ENCODE results near the gene CHCHD5.

DNA sequence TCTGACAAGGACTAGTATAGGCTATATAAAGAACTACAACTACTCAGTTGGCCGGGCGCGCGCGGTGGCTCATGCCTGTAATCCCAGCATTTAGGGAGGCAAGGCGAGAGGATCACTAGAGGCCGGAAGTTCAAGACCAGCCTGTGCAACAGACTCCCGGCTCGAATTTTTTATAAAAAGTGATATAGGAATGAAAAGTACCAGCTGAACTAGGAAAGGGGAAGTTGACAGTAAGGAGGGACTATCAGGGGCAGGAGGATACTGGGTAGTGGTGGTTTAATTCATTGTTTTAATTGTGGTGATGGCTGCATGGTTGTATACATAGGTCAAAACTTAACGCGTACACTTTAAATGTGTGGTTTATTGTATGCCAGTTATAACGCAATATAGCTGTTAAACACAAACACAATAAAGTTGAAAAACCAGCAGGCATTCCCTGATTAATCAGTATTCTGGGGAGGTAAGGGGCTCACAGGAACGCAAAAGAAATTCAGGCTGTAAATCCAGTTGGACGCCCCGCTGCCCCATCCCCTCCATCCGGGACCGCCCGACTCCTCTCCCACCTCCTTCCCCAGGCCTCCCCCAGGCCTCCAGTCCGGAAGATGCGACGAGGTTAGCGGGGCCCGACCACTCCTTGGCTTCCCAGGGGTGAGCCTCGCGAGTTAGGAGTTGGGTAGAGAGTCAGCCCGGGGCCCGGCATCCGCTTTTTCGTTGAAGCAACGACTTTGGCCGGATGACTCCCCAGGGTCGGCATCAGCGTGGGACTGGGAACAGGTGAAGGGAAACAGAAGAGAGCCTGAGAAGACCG, 42.9 kb upstream of the CHCHD5 start:
- TF ChIP-seq, protein P1, sequence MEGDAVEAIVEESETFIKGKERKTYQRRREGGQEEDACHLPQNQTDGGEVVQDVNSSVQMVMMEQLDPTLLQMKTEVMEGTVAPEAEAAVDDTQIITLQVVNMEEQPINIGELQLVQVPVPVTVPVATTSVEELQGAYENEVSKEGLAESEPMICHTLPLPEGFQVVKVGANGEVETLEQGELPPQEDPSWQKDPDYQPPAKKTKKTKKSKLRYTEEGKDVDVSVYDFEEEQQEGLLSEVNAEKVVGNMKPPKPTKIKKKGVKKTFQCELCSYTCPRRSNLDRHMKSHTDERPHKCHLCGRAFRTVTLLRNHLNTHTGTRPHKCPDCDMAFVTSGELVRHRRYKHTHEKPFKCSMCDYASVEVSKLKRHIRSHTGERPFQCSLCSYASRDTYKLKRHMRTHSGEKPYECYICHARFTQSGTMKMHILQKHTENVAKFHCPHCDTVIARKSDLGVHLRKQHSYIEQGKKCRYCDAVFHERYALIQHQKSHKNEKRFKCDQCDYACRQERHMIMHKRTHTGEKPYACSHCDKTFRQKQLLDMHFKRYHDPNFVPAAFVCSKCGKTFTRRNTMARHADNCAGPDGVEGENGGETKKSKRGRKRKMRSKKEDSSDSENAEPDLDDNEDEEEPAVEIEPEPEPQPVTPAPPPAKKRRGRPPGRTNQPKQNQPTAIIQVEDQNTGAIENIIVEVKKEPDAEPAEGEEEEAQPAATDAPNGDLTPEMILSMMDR (conservative IDR thresholded peaks at IDR 0.05; ENCODE audit: low read depth, low read length): no peak
- TF ChIP-seq EZH2 (IDR thresholded peaks at IDR 0.05; ENCODE audit: low read length, unreplicated experiment) (no peak), EZH2phosphoT487 (IDR thresholded peaks at IDR 0.05; ENCODE audit: borderline replicate concordance, low read length) (no peak)
